Embryonic facial prominence (tissue), 1 donor: ENCODE data around the gene SLC44A3.

Experiments used
- DNase-seq: peaks from one replicate; pipeline ENCODE4 v3.0.0-alpha.2; 2016; ENCODE audit errors: extremely low spot score

Gene SLC44A3

DNA sequence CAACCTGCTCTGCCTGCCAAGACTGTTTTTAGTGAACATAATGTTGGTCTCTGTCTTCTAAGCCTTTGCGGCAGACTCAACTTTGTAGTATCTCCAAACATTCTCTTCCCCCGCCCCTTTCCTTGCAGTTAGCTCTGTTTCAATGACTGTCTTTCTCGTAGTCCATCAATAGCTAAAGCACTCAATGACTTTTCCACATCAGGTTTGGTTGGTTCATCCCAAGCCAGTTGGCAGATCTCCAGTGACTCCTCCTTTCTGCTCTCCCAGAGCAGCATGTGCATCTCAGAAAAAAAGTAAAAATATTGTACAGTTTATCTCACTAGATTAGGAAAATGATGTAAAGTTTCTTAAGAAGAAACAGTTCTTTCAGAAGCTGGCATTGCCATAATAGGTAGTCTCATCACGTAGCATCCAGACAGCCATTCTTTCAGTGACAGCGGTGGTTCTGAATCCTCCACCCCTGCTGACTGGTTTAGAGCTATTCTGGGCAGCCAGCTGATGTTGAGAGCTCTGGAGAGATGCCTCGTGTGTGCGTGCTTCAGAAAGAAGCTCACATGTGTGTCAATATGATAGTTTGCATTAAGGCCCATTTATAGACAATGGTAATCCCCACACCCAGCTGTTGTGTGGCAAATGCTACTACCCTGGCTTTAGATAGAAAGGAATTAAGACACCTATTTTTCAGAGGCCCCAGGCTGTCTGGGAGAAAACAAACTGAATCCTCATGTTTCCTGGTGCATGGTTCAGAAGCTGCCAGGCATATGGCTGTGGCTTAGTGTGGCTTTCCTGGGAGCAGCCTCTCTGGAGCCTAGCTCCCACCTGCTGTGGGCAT is 53.6 kb downstream of the SLC44A3 start:
- DNase-seq, result peak; percentile 34

DNA sequence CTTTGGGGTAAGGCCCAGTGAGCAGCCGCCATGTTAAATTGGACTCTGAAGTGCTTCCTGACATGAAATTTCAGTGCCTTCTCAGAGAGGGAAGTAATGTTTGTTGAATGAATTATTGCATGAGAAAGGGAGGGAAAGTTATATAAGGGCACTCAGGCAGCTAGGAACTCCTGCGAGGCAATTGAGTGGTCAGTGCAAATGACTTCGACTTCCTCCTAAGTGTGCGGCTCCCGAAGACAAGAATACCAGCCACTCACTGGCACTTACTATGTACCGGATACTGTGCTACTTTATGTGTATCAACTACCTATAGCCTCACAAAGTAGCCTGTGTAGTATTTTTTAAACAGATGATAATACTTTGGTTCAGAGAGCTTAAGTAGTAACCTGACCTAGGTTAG is 54.3 kb downstream of the SLC44A3 start:
- DNase-seq, result no peak

DNA sequence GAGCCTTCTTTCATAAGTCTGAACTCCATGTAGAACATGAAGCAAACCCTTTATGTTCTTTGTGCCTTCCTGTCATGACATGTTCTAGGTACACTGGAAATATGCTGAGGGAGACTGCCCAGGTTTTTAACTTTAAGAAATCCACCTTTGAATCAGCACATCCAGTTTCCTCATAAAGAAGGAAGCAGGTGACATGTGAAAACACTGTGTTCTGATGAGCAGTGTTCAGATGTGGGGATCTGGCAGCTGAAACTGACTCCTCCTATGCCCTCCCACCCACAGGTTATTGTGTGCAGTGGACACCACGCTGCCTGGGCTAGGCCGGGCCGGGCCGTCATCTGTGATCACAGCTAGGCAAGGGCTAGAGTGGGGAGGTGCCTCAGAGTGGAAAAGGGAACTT is 55.6 kb downstream of the SLC44A3 start:
- no peak for DNase-seq

DNA sequence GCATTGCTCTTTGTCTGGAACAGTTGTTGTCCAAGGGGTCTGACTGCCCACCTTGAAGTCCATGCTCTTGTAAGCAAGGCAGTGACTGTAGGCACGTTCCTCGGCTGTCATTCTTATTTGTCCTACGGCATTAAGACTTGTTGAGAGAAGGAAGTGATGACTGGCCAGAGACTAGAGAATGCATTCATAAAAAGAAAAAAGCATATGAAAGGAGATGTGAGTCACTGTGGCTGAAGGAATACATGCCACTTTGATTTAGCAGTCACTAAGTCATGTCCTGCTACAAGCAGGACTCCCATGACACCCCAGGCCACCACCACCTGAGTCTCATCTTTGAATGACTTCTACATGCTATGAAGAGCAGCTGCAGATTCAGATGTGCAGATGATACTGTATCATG is 56.2 kb downstream of the SLC44A3 start:
- DNase-seq, result no peak

DNA sequence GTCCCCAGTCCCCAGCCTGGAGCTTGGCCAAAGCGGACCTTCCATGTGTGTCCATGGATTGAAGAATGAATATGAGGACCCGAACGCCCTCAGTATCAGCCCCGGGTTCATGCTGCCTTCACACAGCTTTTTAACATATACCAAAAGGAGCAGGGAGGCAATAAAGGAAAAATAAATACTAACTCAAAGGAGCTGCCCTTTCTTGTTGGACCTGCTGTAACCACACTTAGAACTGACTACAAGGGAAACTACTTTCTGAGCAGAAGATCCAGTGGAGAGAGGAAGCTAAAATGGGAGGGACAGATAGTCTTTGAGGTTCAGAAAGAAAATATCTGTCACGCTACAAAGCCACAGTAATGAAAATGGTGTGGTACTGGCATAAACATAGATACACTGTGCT is 58.2 kb downstream of the SLC44A3 start:
- no peak for DNase-seq

DNA sequence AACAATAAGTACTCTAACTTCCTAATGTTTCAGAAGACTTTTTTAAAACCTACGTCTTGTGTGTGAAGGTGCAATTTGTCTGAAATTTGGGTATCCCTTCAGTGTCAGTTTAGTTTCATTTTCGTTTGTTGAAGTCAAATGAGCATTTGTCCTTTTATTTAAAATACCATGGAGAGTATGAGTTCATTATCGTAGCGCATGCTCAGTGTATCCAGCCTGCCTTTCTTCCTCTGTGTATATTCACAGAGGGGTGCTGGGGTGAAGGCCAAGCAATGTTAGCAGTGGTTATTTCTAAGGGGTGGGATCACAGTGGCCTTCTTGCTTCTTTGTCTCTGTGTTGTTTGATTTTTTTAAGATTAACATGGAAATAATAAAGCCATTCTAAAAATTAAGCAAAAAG is 63.5 kb downstream of the SLC44A3 start:
- no peak for DNase-seq

DNA sequence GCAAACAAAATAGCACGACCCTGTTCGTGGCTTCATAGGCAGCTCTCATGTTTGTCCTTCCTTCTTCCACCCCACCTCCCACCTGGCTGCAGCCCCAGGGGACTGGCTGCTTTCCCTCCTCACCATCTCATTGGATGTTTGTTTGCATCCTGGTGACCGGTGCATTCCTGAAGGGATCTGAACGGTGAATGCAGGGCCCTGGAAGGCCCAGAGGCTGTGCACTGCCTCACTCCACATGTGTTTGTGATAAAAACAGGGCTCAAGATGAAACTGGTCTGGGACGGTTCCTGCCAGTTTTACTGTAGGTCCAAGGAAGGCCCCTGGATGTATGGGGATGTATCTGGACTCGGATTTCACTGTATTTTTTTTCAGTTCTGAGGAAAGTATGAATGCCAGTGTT is 63.9 kb downstream of the SLC44A3 start:
- DNase-seq, result peak; percentile 70

DNA sequence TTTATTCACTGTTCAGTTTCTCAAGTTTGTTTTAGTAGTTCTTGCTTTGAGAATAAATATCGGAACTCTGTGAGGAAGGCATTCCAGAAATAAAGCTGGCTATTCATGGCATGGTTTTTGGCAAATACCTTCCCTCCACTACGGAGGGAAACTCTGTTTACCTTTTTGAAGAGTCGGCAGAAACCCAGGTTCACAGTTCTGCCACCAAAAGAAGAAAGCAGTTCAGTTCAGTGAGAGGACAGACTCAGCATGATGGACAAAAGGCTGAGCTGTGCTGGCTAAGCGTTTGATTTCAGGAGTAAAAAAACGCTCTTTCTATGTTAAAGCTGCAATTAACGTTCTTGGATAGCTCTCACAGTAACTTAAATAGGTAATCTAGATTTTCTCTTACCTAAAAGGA is 64.3 kb downstream of the SLC44A3 start:
- no peak for DNase-seq

DNA sequence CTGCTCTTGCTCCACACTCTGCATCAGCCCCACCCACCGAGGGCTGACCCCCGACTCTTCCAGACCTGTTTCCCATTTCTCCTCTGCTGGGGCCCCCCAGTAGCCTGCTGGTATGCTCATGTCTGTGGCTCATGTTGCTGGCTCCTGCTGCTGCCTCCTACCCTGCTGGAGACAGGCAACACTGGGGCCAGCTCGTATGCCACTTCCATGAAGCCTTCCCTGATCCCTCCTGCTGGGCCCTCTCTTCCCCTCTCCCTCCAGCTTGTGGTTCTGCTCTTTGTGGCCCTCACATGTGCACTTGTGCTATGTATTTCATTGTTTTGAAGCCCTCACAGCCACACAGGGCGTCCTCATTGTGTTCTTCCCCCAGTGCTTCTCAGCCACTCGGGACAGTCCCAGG is 66.2 kb downstream of the SLC44A3 start:
- no peak for DNase-seq

DNA sequence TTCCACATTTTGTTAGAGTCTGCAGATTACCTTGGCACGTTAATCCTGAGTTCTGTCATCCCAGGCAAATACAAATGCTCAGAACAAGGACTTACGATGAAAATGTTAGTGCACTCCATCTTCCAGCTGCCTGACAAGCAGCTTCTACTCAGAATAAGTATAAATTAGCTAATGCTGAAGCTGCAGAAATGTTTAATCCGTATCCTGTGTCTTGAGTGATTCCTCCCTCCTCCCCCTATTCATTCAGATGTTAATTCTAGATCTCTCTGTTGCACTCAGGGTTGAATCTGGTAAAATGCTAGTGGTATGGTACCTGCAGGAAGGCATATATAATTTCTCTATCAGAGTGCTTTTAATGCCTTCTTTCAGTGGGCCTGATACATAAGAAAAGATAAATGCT is 66.9 kb downstream of the SLC44A3 start:
- DNase-seq, result no peak

DNA sequence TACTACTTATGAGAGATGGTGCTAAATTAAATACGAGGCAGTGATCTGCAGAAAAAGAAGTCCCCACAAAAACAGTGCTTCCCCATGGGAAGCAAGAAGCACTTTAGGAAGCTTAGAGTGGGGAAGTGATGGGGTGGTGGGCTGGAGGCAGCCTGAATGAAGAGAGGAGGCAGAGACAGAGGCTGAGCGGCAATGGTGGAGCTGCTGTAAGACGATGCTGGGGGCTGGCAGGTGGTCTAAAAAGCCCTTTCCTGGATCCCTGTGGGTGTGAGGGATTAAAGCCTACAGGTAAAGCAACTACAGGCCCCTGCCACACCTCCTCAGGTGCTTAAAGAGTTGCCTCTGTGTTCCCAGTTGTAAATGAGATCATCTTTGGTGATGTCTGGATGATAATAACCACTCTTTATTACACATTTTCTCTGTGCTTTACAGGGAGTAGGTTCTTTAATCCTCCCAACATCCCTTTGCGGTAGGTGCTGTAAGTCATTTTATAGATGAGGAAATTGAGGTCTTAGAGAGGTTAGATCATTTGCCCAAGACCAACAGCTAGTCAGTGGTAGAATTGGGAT is 67.5 kb downstream of the SLC44A3 start:
- no peak for DNase-seq

DNA sequence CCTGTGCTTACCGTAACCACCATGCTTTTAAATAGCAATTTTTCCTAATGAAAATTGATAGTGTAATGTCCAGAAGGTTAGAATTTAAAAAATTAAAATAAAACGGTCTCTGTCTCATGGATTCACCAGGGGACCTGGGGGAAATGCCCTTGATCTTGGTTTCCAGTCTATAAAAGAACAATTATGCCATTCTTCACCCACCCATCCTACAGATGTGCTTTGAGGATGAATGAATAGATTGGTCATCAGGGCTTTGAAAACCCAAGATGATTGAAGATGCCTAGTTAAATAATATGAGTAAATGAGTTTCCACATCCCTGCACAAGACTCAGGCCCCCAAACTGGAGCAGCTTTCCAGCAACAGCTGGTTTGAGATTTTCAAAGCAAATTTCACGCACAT is 68.0 kb downstream of the SLC44A3 start:
- no peak for DNase-seq

DNA sequence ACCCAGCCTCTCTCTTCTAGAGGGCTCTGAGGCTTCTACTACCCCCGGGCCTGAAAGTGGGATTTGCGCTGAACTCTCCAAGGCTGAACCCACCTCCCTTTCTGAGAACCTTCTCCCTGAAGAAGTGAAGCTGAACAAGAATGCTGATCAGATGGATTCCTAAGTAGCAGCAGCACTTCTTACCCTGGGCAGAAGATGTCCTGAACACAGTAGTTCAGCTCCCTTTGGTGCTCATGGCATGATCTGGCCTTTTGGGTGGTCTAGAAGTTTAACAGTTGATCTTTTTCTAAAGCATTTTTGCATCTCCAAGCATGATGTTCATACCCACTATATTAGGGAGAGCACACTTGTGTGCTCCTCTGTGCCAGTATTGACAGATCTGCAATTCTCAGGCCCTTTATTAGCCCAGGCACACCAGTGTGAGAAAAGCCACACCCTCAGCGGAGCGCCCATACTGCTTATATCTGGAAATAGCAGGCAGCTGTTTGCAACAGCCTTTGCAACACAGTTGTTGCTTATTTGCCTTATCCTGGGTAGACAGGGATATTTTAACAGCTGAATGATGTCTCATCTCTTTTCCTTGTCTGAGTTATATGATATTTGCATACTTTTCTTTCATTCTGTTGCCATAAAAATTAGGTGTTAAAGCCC is 72.6 kb downstream of the SLC44A3 start:
- no peak for DNase-seq

DNA sequence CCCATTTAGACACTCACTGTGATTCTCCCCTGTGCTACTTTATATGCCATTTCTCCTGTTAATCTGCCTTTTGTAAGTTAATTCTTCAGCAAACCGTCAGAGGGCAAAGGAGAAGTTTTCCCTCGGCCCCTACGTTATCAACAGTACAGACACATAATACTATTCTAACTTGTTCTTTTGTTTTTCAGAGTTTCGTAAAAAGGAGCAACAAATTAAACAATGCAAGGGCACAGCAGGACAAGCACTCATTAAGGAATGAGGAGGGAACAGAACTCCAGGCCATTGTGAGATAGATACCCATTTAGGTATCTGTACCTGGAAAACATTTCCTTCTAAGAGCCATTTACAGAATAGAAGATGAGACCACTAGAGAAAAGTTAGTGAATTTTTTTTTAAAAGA is 74.5 kb downstream of the SLC44A3 start:
- no peak for DNase-seq

DNA sequence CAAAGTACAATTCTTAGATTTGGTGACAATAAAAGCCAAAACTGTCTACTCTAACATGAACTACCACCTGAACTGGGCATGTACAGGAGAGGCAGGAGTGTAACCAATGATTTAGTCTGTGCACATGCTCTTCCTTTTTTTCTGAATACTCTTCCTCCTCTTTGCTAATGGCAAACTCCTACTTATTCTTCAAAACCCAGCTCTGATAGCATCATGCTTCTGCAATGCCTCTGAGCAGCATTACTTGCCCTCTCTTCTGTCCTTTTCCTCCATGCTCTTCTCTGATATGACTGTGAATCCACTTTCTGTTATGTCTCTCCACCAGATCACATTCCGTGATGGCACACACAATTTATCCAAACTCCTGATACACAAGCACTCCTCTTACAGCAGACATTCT is 75.4 kb downstream of the SLC44A3 start:
- DNase-seq, result no peak

DNA sequence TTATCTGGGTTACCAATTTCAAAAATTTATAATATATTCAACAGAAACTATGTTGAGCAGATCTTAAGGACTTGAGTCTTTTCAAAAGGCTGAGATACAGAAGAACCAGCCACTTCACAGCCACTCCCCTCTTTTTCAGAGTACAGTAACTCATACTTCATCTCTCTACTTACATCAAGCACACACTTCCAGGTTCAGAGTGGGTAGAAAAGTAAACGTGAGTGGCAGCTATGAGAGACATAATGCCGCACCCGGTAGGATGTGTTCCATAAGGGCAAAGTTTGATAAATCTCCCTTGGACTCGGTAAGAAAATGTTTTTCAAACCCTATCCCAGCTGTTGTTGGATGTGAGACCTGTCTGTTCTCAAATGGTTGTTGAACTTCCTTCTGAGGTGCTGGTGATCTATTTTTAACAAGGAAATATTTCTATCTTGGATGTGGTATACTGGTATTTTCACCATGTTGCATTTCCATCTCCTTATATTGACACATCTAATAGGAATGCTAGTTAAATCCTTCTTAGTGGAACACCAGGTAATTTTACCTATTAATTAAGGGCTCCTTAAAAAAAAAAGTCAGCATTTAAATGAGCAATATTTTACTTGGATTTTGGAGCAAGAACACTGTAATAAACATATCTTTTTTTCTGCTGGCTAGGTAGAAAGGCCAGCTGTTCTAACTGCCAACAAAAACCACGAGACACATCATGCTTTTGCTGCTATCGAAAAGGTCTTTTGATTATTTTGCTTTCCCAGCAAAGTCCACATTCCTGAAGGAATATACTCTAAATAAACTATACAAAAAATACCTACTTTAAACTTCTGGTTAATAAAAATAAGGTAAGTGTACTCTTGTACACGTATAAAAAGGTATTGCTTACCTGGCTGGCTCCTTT is 78.6 kb downstream of the SLC44A3 start:
- no peak for DNase-seq

DNA sequence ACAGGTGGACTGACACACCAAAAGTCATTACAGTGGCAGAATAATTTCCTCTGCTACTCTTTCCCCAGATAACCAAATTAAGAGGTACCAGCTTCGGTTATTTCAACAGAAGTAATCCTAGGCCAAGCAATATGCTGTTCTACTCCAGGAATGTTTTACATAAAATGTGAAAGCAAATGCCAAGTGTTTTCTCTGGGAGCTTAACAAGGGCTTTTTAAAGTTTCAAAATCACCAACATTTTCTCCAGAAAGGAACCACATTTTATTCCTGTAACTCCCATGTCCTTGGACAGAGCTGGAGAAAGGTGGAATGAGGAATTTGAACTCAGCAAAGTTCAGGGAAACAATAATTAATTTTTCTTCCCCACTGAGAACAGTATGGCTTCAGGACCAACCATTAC is 79.6 kb downstream of the SLC44A3 start:
- DNase-seq, result no peak

DNA sequence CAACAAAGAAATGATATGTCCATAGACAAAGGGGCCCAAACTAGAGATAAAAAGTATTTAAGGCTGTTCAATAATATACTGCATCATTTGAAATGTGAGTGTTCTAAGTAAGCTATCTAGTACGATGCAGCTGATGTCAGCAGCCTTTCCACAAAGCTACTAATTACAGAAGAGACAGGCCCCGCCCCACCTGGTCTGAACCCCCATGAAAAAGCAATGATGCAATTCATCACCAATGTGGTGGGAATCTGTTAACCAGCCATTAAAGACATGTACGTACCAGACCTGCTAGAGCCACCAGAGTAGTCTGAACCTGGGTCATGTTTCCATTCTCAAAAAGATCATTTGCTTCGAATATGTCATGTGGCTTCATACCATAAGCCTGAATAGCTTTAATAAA is 81.7 kb downstream of the SLC44A3 start:
- no peak for DNase-seq

DNA sequence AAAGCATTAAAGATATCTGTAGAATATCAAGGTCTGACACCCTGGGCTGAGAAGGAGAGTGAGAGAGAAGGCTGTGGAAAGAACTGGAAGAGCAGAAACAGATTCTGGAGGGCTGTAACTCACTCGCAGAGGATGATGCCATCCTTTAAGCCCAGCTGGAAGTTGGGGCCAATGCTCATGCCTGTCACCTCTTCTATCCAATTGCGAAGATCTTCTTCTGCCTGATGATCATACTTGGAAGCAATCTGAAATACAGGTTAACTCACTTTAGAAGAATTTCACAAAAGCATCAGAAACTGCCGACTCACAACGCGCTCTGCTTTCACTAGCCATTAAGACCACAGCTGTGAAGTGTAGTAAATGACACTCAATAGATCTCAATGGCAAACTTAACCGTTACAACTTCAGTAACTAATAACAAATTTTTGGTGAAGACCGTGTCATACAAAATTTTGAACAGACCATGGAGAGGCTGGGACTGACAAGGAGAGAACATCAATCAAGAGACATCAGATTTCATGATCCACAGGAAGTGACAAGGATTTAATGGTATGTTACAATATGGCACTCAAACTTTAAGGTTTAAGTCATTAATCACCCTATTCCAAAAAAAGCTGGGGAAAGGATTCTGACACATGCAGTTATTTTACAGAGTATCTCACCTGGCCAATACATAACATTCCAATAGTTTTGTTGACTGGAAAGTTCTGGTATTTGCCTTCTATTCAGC is 83.3 kb downstream of the SLC44A3 start:
- DNase-seq, result no peak

DNA sequence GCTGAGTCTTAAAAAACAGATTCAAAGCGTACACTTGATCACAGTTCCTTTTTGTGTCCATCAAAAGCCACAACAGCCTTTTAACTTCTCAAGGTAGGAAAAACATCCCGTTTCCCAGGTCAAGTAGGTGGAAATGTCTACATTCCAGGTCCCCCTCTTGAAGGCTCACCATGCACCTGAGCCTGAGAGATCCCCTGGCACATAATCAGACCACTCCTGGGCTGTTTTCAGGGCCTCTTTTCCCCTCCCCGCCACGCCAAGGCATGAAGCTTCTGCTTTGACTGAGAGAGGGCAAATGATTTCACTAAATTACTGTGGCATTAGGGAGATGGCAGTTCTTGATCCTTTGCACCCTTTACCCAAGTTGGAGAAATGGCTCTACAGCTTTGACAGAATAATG is 85.0 kb downstream of the SLC44A3 start:
- no peak for DNase-seq

DNA sequence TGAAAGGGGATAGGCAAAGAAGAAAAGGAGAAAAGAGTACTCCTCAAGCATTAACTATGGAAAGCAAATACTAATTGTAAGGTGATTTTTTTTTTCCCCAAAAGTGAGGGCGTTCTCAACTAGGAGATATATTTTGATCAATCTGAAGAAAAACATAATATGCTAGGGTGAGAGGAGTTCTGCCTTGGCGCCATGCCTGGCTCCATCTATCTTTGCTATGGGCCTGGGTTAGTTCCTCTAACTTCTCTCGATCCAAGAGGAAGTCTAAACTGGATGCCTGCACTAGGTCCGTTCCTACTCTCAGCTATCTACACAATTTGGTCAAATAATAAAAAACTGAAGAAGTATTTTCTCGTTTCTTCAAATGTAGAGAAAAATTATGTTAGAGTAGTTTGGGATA is 86.2 kb downstream of the SLC44A3 start:
- DNase-seq, result no peak

DNA sequence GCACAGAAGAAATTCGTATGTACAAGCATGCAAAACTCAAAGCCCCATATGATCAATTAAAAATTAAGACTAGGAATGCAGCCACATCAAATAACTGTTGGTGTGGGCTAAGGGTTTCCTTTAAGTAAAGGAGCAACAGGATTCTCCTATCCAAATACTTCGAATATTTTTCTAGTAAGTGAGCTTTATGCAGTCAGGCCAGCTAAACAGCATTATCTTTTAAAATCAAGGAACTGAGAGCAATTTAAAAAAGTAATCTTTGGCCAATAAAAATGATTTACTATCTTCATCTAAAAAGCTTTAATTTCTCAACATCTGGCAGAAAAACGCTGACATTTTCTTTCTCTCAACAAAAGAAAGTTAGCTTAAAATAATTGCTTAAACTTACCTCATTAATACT is 87.0 kb downstream of the SLC44A3 start:
- no peak for DNase-seq
